OCI-LY3 (cell line): ENCODE data around the gene GRIK5.

ENCODE experiments used
- H2AFZ ChIP-seq: fragments of 200-600, 300-600 bp; shearing (Covaris generic); 2 replicates; pipeline ENCODE4 v1.6.0; 2014; ENCODE audit warnings: antibody characterized with exemption, low read depth, low read length
- H3K27ac ChIP-seq: fragments of 200-600, 300-600 bp; sonication (generic); 2 replicates; pipeline ENCODE4 v1.5.1; 2014; ENCODE audit warnings: mild to moderate bottlenecking, low read length, moderate library complexity, mixed read lengths
- H3K27me3 ChIP-seq: fragments of 200-600, 300-600 bp; sonication (generic); 2 replicates; pipeline ENCODE4 v1.6.1; 2014; ENCODE audit warnings: low read depth, low read length, mixed read lengths
- H3K36me3 ChIP-seq: fragments of 200-600, 300-600 bp; sonication (generic); replicated peaks from 2 replicates; pipeline ENCODE3; 2014; ENCODE audit warnings: low read depth, low read length, mixed read lengths
- H3K4me1 ChIP-seq: fragments of 300-600, 200-600 bp; sonication (generic); 2 replicates; pipeline ENCODE4 v1.6.1; 2014; ENCODE audit warnings: low read length, mixed read lengths
- H3K4me2 ChIP-seq: fragments of 200-600, 300-600 bp; sonication (generic); 2 replicates; pipeline ENCODE4 v1.6.1; 2014; ENCODE audit warnings: low read length, mixed read lengths
- H3K4me3 ChIP-seq: fragments of 300-600, 200-600 bp; sonication (generic); 2 replicates; pipeline ENCODE4 v1.5.1; 2014; ENCODE audit warnings: antibody characterized with exemption, mild to moderate bottlenecking, low read length, moderate library complexity
- H3K79me2 ChIP-seq: fragments of 300-600, 200-600 bp; shearing (Covaris generic); 2 replicates; pipeline ENCODE4 v1.6.1; 2014; ENCODE audit warnings: mild to moderate bottlenecking, low read length, mixed read lengths
- H3K9ac ChIP-seq: fragments of 300-600, 200-600 bp; shearing (Covaris generic); 2 replicates; pipeline ENCODE4 v1.6.0; 2014; ENCODE audit warnings: mild to moderate bottlenecking, low read length, moderate library complexity
- H3K9me3 ChIP-seq: fragments of 200-600, 300-600 bp; shearing (Covaris generic); 2 replicates; pipeline ENCODE4 v1.6.1; 2014; ENCODE audit warnings: low read length, mixed read lengths; ENCODE audit not compliant: insufficient read depth
- H4K20me1 ChIP-seq: fragments of 200-600, 300-600 bp; sonication (generic); 2 replicates; pipeline ENCODE4 v1.6.1; 2016; ENCODE audit warnings: low read length, mixed read lengths; ENCODE audit not compliant: insufficient read depth
- EZH2phosphoT487 ChIP-seq: fragments of 200-600 bp; shearing (Covaris generic); IDR thresholded peaks from 2 replicates; pipeline ENCODE4 v1.6.1; 2018; ENCODE audit warnings: antibody characterized with exemption, mixed run types, low read depth
- TF ChIP-seq, protein P1 (sequence below): fragments of 200-600, 300-600 bp; sonication (generic); IDR thresholded peaks from 2 replicates; pipeline ENCODE4 v1.5.1; 2014; ENCODE audit warnings: antibody characterized with exemption, low read length, low read depth

The GRIK5 gene

DNA sequence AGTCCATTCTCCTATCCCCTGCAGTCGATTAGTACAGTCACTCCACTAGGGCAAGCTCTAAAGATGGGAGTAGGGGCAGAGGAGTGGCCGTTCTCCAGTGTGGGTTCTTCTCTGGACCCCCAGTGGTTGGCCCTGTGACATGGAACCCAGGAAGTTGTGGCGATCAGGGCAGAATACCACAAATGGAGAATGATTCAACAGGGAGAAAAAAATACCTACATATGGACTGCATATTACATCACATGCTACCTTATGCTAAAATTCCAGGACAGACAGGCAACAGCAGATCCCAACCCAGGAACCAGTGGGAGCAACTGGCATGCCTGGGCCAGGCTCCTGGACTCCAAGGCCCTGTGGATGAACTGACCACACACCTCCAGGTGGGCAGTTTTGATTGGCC is 41.8 kb upstream of the GRIK5 start:
- H3K27ac ChIP-seq = peak overlapping the region; percentile 86
- no peaks in the 10 kb centered on the region for H3K27me3 ChIP-seq
- no peak overlapping the region for H3K4me2 ChIP-seq
- peaks cover 87% of the 10 kb centered on the region for H3K4me1 ChIP-seq
- TF ChIP-seq, protein P1, sequence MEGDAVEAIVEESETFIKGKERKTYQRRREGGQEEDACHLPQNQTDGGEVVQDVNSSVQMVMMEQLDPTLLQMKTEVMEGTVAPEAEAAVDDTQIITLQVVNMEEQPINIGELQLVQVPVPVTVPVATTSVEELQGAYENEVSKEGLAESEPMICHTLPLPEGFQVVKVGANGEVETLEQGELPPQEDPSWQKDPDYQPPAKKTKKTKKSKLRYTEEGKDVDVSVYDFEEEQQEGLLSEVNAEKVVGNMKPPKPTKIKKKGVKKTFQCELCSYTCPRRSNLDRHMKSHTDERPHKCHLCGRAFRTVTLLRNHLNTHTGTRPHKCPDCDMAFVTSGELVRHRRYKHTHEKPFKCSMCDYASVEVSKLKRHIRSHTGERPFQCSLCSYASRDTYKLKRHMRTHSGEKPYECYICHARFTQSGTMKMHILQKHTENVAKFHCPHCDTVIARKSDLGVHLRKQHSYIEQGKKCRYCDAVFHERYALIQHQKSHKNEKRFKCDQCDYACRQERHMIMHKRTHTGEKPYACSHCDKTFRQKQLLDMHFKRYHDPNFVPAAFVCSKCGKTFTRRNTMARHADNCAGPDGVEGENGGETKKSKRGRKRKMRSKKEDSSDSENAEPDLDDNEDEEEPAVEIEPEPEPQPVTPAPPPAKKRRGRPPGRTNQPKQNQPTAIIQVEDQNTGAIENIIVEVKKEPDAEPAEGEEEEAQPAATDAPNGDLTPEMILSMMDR = no peak
- no peak for TF ChIP-seq EZH2phosphoT487
- no peak overlapping the region for H3K4me3 ChIP-seq
- H2AFZ ChIP-seq = no peak overlapping the region
- H3K36me3 ChIP-seq = peaks cover 73% of the 10 kb centered on the region
- H4K20me1 ChIP-seq = peaks cover 17% of the 10 kb centered on the region
- no peak overlapping the region for H3K9ac ChIP-seq
- no peaks in the 10 kb centered on the region for H3K9me3 ChIP-seq
- peaks cover 73% of the 10 kb centered on the region for H3K79me2 ChIP-seq

DNA sequence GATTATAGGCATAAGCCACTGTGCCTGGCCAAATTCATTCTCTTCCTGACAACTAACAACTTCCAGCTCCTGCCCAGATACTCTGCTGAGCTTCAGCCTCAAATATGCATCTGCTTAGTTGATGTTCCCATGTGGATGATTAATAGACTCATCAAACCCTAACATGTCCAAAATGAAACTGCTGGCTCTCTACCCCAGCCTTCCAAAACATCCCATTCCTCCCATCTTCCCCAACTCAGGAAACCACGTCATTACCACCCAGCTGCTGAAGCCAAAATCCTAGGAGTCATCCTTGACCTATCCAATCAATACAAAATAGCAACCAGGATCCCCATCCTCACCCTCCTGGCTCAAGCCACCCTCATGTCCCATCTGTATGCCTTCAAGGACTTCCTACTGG is 41.4 kb upstream of the GRIK5 start:
- Histone ChIP-seq H3K27me3 (no peaks in the 10 kb centered on the region), H3K4me3 (no peak overlapping the region), H3K9ac (no peak overlapping the region), H3K4me2 (no peak overlapping the region), H3K36me3 (peaks cover 70% of the 10 kb centered on the region), H3K79me2 (peaks cover 73% of the 10 kb centered on the region), H3K9me3 (no peaks in the 10 kb centered on the region), H4K20me1 (peaks cover 17% of the 10 kb centered on the region), H2AFZ (no peak overlapping the region), H3K27ac (peak overlapping the region; percentile 86), H3K4me1 (peaks cover 85% of the 10 kb centered on the region)
- no peak for TF ChIP-seq EZH2phosphoT487
- TF ChIP-seq, protein P1 = no peak

DNA sequence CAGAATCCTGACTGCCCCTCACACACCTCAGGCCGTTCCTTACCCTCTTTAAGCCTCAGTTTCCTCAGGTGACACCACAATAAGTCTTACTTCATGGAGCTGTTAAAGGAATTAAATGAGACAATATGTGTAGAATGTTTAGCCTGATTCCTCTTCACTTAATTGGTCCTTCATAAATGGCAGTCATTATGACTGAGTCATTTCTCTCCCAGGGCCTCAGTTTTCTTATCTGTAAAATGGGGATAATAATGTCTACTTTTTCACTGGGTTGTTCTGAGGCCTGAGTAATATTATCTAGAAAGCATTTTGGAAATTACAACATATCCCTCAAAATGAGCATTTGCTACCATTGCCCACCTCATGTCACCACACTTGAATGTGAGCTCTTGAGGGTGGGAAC is 40.7 kb upstream of the GRIK5 start:
- Histone ChIP-seq H3K4me2 (no peak overlapping the region), H3K27ac (peak overlapping the region; percentile 86), H3K9me3 (no peaks in the 10 kb centered on the region), H3K79me2 (peaks cover 71% of the 10 kb centered on the region), H3K4me1 (peaks cover 84% of the 10 kb centered on the region), H3K4me3 (no peak overlapping the region), H3K36me3 (peaks cover 68% of the 10 kb centered on the region), H3K9ac (no peak overlapping the region), H3K27me3 (no peaks in the 10 kb centered on the region), H4K20me1 (peaks cover 18% of the 10 kb centered on the region), H2AFZ (no peak overlapping the region)
- TF ChIP-seq, protein P1 = no peak
- no peak for TF ChIP-seq EZH2phosphoT487

DNA sequence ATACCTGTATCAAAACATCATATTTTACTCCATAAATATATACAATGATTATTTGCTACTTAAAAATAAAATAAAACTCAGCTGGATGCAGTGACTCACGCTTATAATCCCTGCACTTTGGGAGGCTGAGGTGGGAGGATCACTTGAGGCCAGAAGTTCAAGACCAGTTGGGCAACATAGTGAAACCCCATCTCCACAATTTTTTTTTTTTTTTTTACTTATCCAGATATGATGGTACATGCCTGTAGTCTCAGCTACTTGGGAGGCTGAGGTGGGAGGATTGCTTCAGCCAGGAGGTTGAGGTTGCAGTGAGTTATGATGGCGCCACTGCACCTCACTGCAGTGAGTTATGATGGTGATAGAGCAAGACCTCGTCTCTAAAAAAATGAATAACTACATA is 39.9 kb upstream of the GRIK5 start:
- Histone ChIP-seq H3K4me2 (peak overlapping the region; percentile 42; the same call in 1 of the 2 replicates), H3K9me3 (no peaks in the 10 kb centered on the region), H3K27me3 (no peaks in the 10 kb centered on the region), H3K9ac (peak overlapping the region; percentile 46; the same call in 1 of the 2 replicates), H4K20me1 (peaks cover 25% of the 10 kb centered on the region), H3K4me1 (peaks cover 81% of the 10 kb centered on the region), H3K79me2 (peaks cover 71% of the 10 kb centered on the region), H3K4me3 (no peak overlapping the region), H2AFZ (no peak overlapping the region), H3K36me3 (peaks cover 68% of the 10 kb centered on the region), H3K27ac (peak overlapping the region; percentile 86)
- TF ChIP-seq EZH2phosphoT487 = no peak
- TF ChIP-seq, protein P1 = no peak
